SIG-M5 treated with dmso at 0.1 percent for 504 hours (cell line): ENCODE data around the gene RGS19.

Source experiments
- DNase-seq: peaks from one replicate; lab custom pipeline; 2025; ENCODE audit not compliant: unreplicated experiment; lab: John Stamatoyannopoulos, UW

The RGS19 gene

DNA sequence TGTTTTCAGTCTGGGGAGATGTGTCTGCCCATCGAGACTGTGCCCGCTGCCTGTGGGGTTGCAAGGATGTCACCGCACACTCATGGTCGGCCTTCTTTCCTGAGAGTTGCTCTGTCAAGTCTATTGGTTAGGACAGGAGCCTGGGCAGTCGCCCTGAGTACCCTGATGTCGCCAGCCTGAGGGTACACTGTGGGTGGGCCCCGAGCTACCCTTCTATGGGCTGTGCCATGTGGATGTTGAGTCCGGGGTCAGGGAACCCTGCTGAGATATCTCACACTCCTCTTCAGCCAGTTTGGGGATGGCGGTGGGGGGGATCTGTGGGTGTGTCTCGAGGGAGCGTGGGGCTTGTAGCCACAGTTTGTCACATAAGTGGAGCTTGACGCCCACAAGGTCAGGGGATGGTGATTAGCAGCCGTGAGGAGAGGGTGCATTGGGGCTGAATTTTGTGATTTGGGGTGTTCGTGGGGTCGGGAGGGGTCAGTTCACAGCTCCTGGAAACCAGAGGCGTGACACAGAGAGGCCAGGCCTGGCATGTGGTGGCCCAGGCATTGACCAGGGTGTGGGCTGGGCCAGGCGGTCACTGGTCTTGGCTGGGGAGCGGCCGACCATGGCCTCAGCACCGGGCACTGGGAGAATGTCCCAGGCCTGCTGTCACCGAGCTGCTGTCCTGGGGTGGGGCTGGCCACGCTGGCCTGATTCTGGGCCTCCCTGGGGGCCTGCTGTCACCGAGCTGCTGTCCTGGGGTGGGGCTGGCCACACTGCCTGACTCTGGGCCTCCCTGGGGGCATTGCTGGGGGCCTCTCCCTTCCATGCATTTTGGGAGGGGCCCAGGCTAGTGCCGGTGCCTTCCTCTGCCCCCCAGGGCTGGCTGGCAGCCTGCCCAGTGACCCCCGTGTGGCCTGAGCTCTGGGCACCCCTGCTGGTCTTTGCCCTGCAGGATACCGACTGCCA, 29.7 kb upstream of the RGS19 start:
- no peak for DNase-seq

DNA sequence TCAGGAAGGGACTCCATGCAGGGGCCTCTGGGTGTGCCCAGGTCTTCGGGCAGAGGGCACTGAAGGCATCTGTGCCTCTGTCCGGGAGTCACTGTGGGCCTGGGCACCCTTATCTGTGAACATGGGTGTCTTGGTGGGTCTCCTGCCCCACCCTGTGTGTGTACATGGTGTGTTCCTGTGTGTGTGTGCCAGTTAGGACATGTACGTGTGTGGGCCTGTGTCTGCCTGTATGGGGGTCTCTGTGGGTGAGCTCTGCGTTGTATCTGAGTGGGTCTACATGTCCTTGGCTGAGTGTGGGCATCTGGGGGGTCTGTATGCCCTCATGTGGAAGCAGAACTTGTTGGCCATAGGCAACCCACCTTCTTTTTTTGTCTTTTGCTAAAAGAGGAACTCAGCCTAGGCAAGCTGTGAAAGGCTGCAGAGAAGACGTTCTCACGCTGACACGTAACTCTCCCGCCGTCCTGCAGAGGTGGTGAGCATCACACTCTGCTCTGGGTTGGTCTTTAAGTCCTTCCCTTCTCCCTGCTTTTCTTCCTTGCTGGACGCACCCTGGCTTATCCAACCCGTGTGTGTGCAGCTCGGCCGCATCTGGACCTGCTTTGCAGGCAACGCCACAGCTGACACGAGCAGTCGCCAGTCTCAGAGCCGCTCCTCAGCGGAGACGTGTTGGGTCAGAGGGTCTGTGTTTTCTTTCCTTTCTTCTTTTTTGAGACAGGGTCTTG, 28.6 kb upstream of the RGS19 start:
- DNase-seq = peak; percentile 72

DNA sequence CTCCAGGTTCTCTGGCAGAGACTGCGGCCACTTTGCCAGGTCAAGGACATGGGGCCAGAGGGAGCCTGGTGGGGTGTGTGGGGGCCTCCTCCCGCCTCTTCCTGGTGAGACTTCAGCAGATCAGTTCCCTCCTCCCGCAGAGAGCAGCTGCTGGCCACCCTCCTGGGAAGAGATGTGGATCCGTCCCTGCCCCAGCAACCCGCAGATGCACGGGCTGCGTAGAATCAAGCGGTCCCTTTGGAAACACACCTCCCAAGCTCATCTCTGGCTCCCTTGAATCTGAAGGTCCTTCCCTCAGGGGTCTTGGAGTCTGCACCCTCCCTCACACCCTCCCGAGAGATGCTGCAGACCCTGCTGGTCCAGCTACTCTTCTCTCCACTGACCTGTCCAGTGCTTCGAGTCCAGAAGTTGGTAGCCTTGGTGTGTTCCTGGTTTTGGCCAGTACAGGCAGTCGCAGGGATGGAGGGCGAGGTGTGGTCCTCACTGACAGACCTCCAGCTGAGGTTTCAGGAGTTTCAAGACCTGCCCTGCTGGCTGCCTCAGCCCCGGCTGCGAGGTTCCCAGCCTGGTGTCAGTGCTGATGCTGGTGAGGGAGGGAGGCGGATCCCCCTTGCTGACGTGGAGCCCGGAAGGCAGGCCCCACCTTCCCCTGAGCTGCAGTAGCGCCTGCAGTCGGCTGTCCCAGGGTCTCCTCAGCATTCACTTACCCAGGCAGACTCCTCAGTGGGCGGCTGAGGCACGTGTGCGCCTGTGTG, 27.8 kb upstream of the RGS19 start, which contains the start of gene NPBWR2:
NPBWR2 (minus strand) TSS at position 585 of the 755 bp plus-strand sequence. CDS start 734 bp downstream, outside the sequence.
- peak; percentile 19 for DNase-seq

DNA sequence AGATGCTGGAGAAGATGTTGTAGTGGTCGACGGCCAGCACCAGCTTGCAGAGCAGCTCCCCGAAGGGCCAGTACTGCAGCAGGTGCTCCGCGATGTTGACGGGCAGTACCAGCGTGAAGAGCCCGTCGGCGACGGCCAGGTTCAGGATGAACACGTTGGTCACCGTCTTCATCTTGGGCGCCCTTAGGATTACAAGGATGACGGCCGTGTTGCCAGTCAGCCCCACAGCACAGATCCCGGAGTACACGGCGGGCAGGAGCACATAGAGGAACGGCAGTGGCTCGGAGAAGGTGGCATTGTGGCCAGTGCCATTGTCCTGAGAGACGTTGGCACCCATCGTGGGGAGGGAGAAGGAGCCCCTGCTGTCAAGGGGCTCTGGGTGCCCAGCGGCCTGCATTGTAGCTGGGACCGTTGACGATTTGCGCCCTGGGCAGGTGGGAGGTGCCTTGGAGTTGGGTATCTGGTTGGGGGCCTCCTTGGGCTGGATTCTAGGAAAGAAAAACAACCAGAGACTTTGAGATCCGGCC, 27.2 kb upstream of the RGS19 start:
- no peak for DNase-seq

DNA sequence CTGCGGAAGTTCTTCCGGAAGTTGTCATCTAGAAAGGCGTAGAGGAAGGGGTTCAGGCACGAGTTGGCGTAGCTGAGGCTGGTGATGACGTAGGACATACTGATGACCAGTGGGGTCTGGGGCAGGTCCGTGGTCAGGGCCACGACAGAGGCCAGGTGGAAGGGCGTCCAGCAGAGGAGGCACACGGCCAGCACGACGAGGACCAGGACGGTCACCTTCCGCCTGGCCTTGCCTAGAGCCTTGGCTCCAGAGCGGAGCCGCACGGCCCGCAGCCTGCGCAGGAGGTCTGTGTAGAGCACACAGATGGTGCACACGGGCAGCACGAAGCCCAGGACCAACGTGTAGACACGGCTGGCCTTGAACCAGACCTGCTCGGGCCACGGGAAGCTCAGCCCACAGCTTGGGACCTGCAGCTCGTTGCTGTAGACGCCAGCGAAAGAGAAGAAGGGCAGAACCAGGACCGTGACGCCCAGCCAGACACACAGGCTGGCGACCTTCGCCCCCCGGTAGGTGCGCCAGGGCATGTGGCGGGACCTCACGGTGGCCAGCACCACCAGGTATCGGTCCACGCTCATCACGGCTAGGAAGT, 26.6 kb upstream of the RGS19 start:
- no peak for DNase-seq

DNA sequence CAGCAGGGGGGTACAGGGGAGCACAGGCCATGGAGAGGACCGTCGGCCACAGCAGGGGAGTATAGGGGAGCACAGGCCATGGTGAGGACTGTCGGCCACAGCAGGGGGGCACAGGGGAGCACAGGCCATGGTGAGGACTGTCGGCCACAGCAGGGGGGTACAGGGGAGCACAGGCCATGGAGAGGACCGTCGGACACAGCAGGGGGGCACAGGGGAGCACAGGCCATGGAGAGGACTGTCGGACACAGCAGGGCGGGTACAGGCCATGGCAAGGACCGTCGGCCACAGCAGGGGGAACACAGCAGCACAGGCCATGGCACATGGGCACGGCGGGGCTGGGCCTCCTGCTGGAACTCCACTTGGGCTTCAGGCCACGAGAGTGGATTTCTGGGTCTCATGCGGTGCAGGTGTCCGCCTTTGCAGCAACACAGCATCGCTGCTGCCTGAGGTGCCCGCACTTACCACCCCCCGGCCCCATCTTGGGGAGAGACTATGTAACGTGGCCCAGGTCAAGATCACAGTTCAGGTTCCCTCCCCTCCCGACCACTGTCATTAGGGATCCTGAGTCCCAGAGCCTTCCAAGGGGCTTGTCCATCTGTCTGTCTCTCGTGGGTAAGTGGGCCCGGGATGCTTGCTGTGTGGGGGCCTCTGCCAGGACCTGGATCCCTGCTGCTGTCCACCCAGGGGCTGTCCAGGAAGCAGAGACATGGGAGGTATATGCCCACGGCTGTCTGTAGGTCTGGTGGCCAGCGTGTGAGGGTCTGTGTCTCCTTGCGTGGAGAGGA, 25.5 kb upstream of the RGS19 start:
- no peak for DNase-seq

DNA sequence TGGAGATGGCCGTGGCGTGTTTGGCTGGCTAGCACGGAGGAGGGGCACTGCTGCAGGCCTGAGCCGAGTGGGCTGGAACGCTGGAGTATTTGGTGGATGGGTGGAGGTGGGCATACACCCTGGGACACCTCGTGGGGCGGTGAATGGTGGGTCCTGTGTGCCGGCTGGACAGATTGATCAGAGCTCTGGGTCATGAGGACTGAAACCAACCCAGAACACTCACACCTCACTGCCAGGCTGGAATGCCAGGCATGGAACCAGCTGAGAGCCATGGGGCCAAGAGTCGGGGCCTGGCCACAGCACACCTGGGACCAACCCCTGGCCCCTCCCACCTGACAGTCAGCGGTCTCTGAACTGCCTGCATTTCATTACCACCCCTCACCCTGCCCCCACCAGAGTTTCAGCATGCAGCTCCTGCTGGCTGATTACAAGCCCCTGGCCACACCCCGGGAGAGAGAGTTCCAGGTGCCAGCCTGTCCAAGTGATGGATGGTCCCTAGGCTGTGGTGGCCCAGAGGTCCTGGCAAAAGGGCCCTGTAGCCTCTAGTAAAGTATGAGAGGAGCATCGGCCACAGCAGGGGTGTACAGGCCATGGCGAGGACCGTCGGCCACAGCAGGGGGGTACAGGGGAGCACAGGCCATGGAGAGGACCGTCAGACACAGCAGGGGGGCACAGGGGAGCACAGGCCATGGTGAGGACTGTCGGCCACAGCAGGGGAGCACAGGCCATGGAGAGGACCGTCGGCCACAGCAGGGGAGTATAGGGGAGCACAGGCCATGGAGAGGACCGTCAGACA, 24.8 kb upstream of the RGS19 start:
- no peak for DNase-seq

DNA sequence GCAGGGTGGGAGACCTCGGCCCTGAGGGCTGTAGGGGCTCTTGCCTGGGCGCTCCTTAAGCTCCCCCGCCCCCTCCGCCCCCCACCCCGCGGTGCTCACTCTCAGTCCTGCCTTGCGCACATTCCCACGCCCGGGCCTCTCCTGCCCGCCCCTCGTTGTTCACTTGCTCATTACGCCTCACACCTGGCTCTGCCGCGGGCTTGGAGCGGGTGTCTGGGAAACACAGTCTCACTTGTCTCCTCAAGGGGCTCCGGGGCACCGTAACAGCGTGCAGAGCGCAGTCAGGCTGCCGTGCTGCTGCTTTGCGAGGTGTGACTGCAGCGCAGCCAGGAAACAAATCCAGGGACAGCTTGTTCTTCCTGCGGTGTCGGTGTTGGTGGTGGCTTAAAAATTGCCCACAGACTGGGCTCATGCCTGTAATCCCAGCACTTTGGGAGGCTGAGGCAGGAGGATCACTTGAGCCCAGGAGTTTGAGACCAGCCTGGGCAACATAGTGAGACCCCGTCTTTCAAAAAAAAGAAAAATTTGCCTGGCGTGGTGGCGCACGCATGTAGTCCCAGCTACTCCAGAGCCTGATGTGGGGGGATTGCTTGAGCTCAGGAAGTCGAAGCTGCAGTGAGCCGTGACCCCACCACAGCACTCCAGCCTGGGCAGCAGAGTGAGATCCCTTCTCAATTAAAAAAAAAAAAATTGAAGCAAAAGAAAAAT, 23.5 kb upstream of the RGS19 start:
- DNase-seq = no peak

DNA sequence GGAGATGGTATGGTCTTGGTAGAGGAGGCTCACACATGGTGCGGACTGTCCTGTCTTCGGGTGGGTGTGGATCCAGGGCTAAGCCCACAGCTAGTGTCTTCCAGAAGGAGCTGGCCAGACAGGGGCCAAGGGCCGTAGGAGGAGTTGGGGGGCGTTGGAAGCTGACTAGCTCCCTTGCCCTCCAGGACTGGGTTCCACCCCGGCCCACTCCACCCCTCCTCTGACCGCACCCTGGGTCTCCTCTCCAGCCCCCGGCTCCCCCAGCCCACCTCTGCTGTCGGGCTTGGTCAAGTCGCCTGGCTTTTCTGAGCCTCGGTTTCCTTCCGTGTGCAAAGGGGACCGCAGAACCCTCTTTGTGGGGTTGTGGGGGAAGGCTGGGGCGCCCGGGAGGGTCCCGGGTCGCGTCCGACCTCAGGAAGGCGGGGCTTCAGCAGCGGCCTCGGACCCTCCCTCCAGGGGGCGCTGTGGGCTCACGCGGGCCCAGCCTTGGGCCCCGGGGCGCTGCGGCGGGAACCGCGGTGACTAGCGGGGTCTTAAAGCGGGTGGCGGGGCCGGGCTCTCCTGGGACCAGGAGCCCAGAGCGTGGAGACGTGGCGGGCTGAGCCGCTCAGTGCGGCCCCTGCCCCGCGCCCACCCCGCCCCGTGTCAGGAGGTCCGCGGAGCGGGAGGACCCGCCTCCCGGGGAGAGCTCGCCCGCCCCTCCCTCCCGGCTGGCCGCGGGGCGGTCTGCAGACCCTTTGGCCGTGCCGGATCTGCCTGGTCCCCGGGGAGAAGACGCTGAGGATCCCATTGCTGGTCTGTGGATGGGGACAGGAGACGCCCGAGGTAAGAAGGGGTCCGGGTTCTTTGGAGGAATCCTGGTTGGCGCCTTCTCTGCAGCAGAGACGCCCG, 22.7 kb upstream of the RGS19 start:
- DNase-seq = peak; percentile 44

DNA sequence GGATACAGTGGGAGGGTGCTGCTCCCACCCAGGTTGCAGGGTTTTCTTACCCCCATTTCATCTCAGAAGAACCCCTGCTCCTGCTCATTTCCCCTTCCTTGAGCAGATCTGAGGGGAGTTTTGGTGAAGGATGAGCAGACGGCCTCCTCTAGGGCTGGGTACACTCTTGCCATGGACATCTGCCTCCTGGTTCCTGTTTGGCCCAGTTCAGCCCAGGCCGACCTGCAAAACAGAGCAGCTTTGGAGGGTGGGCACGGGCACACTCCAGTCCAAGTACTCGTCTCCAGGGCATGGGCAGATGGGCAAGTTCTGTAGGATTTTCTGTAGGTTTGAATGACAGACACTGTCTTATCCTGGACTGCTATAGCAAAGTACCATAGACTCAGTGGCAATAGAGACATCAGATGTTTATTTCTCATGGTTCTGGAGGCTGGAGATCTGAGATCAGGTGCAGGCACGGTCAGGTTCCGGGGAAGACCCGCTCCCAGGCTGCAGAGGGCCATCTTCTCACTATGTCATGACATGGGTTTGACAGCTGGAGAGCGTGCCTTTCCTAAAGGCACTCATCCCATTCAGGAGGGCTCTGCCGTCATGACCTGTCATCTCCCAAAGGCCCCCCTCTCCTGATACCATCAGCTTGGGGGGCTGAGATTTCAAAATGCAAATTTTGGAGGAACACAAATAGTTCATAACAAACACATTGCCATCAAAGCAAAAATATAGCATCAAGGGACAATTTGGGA, 21.8 kb upstream of the RGS19 start:
- DNase-seq = no peak

DNA sequence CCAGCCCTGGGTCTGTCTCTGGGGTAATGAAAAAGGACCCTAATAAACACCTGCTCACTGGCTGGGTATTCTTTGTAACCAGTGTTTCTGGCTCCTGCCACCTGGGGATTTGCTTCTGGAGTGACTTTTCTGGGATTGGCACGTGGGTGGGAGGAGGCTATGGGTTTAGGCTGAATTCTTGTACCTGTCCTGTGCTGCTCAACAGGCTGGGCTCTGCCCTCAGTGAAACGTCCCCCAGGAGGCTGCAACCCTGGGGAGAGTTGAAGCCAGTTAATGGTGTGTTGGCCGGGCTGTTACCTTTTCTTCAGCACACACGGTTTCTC, 21.2 kb upstream of the RGS19 start:
- DNase-seq = no peak

DNA sequence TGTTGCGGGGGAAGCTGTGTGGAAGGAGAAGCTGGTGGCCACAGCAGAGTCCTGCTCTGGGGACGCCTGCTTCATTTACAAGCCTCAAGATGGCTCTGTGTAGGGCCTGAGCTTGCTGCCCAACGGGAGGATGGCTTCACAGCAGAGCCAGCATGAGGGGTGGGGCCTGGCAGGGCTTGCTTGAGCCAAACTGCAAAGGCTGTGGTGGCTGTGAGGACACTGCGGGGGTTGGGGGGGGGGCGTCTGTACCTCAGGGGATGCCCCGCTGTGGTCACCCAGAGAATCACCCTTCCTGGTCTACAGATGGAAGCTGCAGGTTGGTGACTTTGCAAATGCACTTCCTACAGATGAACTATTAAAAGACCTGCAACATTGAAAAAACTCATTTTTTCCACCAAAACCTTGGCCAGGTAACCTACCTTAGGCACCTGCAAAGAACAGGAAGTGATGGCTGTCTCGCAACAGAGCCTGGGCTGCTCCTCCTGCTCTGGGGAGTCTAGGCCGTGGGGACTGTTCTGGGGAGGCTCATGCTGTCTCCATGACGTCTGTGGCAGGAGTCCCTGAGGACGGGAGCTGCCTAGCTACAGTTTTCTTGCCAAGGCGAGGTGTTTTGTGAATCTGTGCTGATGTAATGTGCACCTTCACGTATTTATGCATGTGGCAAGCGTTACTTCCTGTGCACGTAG, 20.7 kb upstream of the RGS19 start:
- DNase-seq = no peak

DNA sequence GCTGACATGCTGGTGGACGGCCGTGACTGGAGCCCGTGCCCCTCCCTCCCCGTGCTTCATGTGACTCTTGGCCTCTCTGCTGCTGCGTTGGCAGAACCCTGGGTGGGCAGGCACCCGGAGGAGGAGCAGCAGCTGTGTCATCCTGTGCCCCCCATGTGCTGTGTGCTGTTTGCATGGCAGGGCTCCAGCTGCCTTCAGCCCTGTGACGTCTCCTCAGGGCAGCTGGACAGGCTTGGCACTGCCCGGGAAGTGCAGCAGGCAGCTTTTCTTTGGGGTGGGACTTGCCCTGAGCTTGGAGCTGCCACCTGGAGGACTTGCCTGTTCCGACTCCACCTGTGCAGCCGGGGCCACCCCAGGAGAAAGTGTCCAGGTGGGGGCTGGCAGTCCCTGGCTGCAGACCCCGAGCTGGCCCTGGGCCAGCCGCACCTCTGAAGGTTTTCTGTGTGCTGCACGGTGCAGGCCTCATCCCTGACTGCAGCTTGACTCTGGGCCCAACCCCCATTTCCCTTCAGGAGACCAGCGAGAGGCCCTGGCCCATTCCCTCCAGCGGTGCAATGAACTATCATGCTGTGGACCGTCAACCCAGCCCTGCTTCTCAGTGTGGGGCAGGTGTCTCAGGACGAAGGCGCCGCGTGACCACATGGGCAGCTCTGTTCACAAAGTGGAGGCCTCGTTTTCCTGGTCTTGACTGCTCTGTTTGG, 19.9 kb upstream of the RGS19 start:
- no peak for DNase-seq

DNA sequence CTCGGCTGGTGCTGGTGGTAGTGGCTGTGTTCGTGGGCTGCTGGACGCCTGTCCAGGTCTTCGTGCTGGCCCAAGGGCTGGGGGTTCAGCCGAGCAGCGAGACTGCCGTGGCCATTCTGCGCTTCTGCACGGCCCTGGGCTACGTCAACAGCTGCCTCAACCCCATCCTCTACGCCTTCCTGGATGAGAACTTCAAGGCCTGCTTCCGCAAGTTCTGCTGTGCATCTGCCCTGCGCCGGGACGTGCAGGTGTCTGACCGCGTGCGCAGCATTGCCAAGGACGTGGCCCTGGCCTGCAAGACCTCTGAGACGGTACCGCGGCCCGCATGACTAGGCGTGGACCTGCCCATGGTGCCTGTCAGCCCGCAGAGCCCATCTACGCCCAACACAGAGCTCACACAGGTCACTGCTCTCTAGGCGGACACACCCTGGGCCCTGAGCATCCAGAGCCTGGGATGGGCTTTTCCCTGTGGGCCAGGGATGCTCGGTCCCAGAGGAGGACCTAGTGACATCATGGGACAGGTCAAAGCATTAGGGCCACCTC, 19.2 kb upstream of the RGS19 start:
- no peak for DNase-seq

DNA sequence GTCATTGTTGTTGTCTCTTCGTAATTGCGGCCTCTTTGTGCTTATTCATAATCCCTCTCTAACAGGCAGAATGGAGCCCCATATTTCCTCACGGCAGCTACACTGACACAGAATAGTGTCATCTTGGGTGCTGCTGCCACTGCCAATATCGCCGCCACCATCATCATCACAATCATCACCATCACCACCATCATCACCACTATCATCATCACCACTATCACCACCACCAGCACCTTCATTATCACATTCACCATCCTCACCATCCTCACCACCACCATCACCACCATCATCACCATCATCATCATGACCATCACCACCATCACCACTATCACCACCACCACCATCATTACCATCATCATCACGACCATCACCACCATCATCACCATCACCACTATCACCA, 17.2 kb upstream of the RGS19 start:
- no peak for DNase-seq

DNA sequence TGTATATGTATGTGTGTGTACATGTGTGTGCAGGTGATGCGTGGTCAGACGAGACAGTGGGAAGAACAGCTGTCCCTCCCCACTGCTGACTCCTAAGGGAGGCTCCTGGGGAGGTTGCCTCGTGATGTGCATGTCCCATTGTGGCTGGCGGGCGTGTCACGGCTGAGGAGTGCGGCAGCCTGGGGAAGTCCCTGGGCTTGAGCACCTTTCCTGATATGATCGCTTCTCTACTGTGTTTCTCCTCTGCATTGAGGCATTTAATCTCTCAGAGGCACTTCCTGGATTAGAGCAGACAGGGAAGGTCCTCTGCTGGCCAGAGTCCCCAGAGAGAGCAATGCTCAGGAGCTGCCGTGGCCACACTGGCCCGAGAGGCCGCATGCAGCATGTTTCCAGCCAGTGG, 16.6 kb upstream of the RGS19 start:
- no peak for DNase-seq
